GM08714 (cell line): ENCODE data around the gene GTPBP1.

ENCODE experiments used
- H3K4me3 ChIP-seq: fragments of 200-500 bp; sonication (Bioruptor generic); 2 replicates; pipeline ENCODE4 v1.5.1; 2014; ENCODE audit warnings: mild to moderate bottlenecking, low read length, inconsistent platforms
- ZNF274 ChIP-seq: IDR thresholded peaks from 2 replicates; pipeline ENCODE4 v1.6.1; 2012; ENCODE audit warnings: mild to moderate bottlenecking, low read depth, low read length

The GTPBP1 gene

DNA sequence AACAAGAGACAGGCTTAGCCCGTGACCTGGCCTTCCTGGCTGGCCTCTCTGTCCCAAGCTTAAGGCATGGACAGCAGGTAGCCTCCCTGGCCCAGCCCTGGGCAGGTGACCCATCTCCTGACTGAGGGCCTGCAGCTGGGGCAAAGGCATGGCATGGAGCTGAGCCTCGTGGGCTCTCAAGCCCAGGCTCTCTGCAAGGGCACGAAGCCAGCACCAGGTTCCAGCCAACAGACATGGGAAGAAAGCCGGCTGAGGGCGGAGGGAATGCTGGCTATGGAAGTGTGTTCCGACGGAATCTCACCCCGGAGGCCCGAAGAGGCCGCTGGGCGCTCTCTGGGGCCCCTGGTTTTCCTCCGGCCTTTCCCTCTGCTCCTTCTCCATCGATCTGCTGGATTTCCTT, 75.3 kb downstream of the GTPBP1 start:
- no peak for TF ChIP-seq ZNF274
- H3K4me3 ChIP-seq, result no peak overlapping the region

DNA sequence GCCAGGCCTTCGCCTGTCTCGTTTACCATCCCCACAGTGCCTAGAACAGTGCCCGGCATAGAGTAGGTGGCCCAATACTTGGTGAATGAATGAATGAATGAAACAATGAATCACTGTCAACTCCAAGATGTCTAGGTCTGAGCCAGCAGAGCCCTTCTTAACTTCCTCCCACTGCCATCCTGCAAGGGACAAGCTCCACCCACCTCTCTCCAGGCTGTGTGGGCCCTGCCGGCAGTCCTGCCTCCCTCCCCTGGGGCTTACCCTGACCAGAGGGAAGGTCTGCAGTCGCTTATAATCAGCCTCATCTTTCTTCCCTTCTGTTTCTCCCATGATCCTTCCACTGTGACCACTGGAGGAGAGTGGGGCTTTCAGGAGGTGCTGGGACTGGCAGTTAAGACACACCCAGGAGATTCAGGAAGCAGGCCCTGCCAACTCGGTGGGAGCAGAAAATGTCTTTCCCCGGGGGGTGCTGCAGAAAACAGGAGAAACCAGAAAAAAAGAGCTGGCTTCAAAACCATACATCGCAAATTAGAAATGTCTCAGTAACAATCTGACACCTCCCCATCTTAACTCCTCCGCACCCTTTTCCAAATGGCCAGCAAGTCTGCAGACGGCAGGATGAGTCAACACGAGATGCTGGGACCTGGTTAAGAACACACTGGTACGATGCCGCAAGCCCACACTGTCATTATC, 76.8 kb downstream of the GTPBP1 start:
- H3K4me3 ChIP-seq, result no peak overlapping the region
- no peak for TF ChIP-seq ZNF274
